ENCODE measurements around the gene RPEL1.
"Not testable (repeated sequence)": the region's sequence is repeated elsewhere in the genome, so short reads cannot be mapped to it uniquely, and the experiment has no call there.

RPEL1 gene

GRCh38 chr10:103235775-103236174 lies 9.9 kb upstream of the RPEL1 start:
- DNase-seq: no peak

- no peak for DNase-seq
These were observed 7.0 kb upstream of the RPEL1 start for GRCh38 chr10:103238506-103239252.

GRCh38 chr10:103241262-103242011 lies 4.2 kb upstream of the RPEL1 start:
- no peak for DNase-seq

GRCh38 chr10:103244666-103245271 lies 918 bp upstream of the RPEL1 start:
- peak; percentile 12 for DNase-seq

GRCh38 chr10:103246324-103246723 lies 637 bp downstream of the RPEL1 start:
- no peak for DNase-seq

- no peak for DNase-seq
These were observed 8.4 kb downstream of the RPEL1 start for GRCh38 chr10:103254113-103254512.

- DNase-seq: no peak
These were observed 9.0 kb downstream of the RPEL1 start for GRCh38 chr10:103254538-103255325.

GRCh38 chr10:103256613-103257012 lies 10.9 kb downstream of the RPEL1 start:
- DNase-seq: no peak

- no peak for DNase-seq
These were observed 12.1 kb downstream of the RPEL1 start for GRCh38 chr10:103257812-103258211.

- DNase-seq: not testable (repeated sequence)
These were observed 13.2 kb downstream of the RPEL1 start for GRCh38 chr10:103258928-103259327.

GRCh38 chr10:103259989-103260388 lies 14.3 kb downstream of the RPEL1 start:
- no peak for DNase-seq

GRCh38 chr10:103262229-103262628 lies 16.5 kb downstream of the RPEL1 start:
- no peak for DNase-seq

- no peak for DNase-seq
These were observed 20.1 kb downstream of the RPEL1 start for GRCh38 chr10:103265717-103266329.

GRCh38 chr10:103273041-103273441 lies 27.4 kb downstream of the RPEL1 start:
- DNase-seq: no peak

GRCh38 chr10:103276251-103276895 lies 30.7 kb downstream of the RPEL1 start:
- DNase-seq: no peak

- DNase-seq: no peak
These were observed 31.4 kb downstream of the RPEL1 start, which contains the start of gene INA for GRCh38 chr10:103276896-103277712. TSS of gene INA (plus strand) at chr10:103277138. CDS start at chr10:103277212, 74 bp downstream.

- DNase-seq: no peak
These were observed 32.2 kb downstream of the RPEL1 start for GRCh38 chr10:103277713-103278536.

- DNase-seq: no peak
These were observed 32.8 kb downstream of the RPEL1 start for GRCh38 chr10:103278537-103278823.

GRCh38 chr10:103278862-103279298 lies 33.2 kb downstream of the RPEL1 start:
- no peak for DNase-seq

- DNase-seq: no peak
These were observed 34.3 kb downstream of the RPEL1 start for GRCh38 chr10:103280031-103280430.
